ENCODE measurements around the gene TTLL7.
"Not testable (repeated sequence)": the region's sequence is repeated elsewhere in the genome, so short reads cannot be mapped to it uniquely, and the experiment has no call there.

The TTLL7 gene

GRCh38 chr1:83994111-83994510 lies 4.8 kb downstream of the TTLL7 start:
- no peak for DNase-seq

- DNase-seq: no peak
Measured at GRCh38 chr1:83990734-83991133, 8.2 kb downstream of the TTLL7 start.

GRCh38 chr1:83985048-83985447 lies 13.9 kb downstream of the TTLL7 start:
- no peak for DNase-seq

GRCh38 chr1:83983918-83984317 lies 15.0 kb downstream of the TTLL7 start:
- not testable (repeated sequence) for DNase-seq

DNA sequence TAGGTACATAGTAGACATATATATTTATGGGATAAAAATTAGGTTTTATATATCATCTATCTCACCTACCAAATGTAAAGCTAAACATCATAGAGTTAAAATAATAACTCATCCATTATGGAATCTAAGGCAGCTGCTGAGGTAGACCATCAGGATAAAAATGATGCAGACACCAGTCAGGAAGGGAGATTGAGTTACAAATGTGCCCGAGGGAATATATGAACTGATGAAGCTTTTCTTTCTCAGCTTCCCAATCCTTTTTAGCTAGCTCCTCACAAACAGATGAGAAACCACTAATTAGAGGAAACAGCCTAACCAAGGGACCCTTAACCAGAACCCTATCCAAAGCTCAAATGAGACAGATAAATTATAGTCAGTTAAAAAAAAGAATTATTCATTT lies 20.9 kb downstream of the TTLL7 start:
- DNase-seq: no peak

DNA sequence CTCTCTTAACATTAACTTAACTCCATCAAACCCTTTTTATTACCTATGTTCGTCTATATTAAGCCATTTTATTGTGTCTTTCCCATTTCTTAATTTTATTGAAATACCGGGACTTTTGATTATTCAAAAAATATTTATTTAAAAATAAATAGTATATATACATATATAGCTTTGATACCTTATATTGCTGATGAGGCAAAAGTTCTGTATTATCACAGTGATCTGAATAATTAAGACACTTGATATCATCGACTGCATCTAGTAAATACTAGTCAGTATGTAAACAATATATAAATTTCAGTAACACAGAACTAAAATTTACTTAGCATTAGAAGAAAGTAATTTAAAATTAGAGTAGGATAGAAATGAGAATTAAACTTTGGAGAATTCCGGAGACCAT lies 22.0 kb downstream of the TTLL7 start:
- DNase-seq: no peak

DNA sequence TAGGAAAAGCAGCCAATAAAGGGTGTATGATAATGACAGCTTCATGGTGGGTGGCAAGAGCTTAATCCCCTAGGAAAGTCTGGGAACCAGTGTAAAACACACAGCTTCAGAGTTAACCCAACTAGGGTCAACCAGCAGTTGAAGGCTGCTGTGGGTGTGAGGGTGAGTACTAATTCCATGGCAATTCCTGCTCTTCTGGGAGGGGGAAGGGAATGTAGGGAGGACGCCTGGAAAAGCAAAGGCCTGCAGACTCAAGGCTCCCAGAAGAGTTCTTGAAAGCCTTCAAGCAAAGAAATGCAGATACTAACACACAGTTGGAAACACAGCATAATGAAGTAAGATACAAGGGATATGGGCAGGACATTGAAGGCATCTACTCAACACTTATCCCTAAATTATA lies 28.1 kb downstream of the TTLL7 start:
- no peak for DNase-seq

GRCh38 chr1:83970114-83970513 lies 28.8 kb downstream of the TTLL7 start:
- DNase-seq: no peak

DNA sequence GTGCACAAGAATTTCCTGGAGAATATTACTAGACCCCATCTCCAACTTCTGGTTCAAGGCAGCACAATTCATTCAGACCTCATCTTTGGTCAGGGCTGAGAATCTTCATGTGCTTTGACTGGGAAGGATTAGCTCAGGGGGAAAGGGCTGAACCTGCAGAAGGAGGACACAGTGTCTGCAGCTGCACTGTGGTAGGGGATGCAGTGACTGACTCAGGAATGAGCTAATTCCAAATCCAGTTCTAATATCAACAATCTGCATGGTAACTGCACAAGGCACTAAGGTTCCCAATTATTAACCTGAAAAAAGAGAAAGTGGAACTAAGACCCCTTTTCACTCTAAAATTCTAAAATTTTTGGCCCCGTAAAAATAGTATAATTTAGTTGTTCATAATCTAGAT lies 31.6 kb downstream of the TTLL7 start:
- DNase-seq: no peak

GRCh38 chr1:83964153-83964552 lies 34.8 kb downstream of the TTLL7 start:
- DNase-seq: no peak

DNA sequence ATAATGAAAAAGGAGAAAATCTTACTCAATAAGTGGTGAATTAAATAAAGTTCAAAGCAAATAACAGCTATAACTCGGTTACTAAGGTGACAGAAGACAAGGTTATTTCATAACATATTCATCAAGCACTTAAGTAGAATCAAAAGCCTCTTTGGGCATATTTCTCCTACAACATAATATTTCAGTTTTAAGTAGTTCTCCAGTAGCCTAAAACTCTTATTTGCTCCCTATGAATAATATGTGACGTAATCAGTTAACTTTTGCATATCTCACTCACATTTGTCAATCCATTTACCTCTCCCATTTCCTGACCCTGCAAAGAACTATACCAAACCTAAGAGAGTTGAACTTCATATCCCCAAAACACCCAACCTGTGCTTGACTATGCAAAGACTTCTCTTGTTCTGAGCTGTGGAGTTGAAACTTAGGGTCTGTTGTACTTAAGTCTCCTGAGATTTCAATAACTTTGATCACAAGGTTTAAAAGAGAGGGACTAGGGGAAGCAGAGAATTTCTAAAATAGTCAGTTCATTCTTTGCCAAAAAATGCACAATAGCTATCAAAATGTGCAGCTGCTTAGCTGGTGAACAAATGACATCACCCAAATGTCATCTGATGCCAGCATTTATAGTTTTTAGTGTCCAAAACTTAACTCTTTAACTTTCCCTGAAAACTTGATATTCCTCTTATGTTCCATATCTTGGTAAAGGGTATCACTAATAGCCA lies 37.2 kb downstream of the TTLL7 start:
- DNase-seq: no peak

- no peak for DNase-seq
Measured at GRCh38 chr1:83960669-83961277, 38.2 kb downstream of the TTLL7 start.

GRCh38 chr1:83959824-83960498 lies 39.0 kb downstream of the TTLL7 start:
- no peak for DNase-seq

- DNase-seq: no peak
Measured at GRCh38 chr1:83958704-83959103, 40.2 kb downstream of the TTLL7 start.

DNA sequence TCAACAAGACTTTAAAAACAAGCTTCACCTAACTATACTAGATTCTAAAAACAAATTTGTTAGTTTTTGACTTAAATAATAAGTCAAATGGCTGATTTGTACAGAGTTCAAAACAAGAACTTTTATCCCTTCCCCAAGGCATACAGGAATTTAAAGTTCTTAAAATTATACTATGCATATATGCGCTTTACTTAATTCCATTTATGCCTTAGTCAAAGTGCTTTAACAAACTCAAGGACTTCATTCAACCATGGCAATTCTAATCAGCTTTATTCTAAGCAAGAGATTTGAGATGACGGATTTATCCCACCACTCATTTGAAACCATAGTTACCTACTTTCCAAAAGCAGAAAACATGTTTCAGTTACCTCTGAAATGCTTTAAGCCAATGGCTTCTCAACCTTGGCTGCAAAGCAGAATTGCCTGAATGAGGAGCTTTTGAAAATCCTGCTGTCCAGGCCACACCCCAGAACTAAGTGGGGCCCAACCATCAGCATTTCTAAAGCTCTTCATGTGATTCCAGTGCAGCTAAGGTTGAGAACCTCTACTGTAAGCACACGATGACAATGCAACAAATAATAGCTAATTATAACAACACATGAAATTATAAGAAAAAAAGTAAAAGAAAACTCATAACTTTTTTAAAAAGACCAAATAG lies 44.6 kb downstream of the TTLL7 start:
- DNase-seq: no peak

GRCh38 chr1:83950106-83950661 lies 48.7 kb downstream of the TTLL7 start:
- DNase-seq: no peak

- DNase-seq: no peak
Measured at GRCh38 chr1:83942914-83943313, 56.0 kb downstream of the TTLL7 start.

DNA sequence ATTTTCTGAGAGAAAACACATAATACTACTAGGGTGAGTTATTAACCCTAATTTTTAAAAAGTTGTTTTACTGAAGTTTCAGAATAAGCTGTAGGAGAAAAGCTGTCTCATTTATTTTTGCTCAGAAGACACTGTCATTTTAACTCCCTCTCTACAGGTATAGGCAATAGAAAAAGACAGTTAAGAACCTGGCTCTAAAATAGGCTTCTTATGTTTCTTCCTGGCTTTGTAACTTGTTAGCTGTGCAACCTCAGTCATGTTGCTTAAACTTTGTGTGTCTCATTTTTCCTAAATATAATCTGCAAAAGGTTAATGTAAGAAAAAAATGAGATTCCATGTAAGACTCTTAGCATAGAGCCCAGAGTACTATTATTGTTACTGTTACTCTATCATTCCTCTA lies 64.4 kb downstream of the TTLL7 start:
- DNase-seq: no peak

DNA sequence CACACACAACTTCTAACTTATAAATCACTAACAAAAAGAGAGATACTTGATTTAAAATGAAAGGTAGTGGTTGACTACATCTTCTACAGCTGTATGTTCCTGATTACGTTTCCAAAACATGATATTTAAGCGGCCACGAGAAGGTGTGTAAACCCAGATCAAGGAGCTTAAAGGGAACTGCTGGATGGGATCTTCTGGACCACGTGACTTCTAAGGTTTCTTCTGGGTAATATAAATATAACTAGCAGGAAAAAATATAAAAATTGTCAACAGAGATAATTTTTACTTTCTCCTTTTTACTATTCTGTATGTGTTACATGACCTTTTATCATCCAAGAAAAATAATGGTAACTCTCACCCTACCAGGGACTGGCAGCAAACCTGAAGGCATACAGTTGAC lies 66.2 kb downstream of the TTLL7 start:
- no peak for DNase-seq

- no peak for DNase-seq
Measured at GRCh38 chr1:83932281-83932680, 66.7 kb downstream of the TTLL7 start.

GRCh38 chr1:83931658-83932253 lies 67.2 kb downstream of the TTLL7 start:
- DNase-seq: no peak

GRCh38 chr1:83929184-83929583 lies 69.7 kb downstream of the TTLL7 start:
- no peak for DNase-seq

DNA sequence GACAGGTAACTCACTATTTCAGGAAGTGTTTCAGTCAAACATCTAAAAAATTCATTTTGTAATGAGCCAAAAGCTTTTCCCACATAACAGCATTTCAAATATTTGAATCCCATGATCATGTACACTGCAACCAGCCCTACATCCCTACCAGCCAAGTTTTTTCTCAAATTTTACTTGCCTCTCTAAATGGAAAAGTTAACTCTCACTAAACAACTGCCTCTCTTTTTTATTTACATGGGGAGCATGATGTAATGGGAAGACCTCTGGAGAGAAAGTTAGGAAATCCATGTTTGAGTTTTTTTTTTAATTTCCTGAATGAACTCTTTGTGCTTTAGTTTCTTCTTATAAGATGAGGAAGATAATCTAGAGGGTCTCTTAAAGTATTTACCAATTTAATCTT lies 70.5 kb downstream of the TTLL7 start:
- DNase-seq: no peak

Measured in effector CD8-positive, alpha-beta T cell (primary cell).